Endodermal cell (in vitro differentiated cells): ENCODE results near the gene EFHD1. TPM values are rescaled to one million over a fixed set of nuclear protein-coding genes. Genes with fewer than 3 reads are reported as not detected.

Experiments used
- DNase-seq: peaks from one replicate; pipeline ENCODE4 v3.0.0-alpha.2; 2017
- H3K27ac ChIP-seq: 2 replicates; pipeline ENCODE4 v1.5.1; 2013; ENCODE audit warnings: mild to moderate bottlenecking, low read depth, low read length, moderate library complexity
- H3K27me3 ChIP-seq: 2 replicates; pipeline ENCODE4 v1.6.1; 2013; ENCODE audit warnings: mild to moderate bottlenecking, low read length, moderate library complexity; ENCODE audit not compliant: insufficient read depth, control insufficient read depth, poor library complexity, severe bottlenecking
- H3K36me3 ChIP-seq: 2 replicates; pipeline ENCODE4 v1.7.0; 2013; ENCODE audit warnings: mild to moderate bottlenecking, low read length, moderate library complexity; ENCODE audit not compliant: control insufficient read depth, insufficient read depth
- H3K4me1 ChIP-seq: one replicate; pipeline ENCODE4 v1.7.0; 2013; ENCODE audit warnings: low read length; ENCODE audit not compliant: control insufficient read depth, insufficient read depth
- H3K4me3 ChIP-seq: 2 replicates; pipeline ENCODE4 v1.5.1; 2013; ENCODE audit warnings: mild to moderate bottlenecking, low read length, moderate library complexity
- H3K9ac ChIP-seq: 2 replicates; pipeline ENCODE4 v1.6.1; 2013; ENCODE audit warnings: mild to moderate bottlenecking, low read length, moderate library complexity; ENCODE audit not compliant: poor library complexity, severe bottlenecking; ENCODE audit errors: extremely low read depth
- H3K9me3 ChIP-seq: 2 replicates; pipeline ENCODE4 v1.6.1; 2013; ENCODE audit warnings: mild to moderate bottlenecking, low read length, moderate library complexity; ENCODE audit not compliant: control insufficient read depth
- H3K27ac Mint-ChIP-seq: 2 replicates; pipeline ENCODE4 v1.8.0; 2020; ENCODE audit warnings: mixed read lengths
- H3K27me3 Mint-ChIP-seq: 2 replicates; pipeline ENCODE4 v1.8.0; 2021; ENCODE audit warnings: mild to moderate bottlenecking, mixed read lengths; ENCODE audit not compliant: insufficient read depth
- H3K36me3 Mint-ChIP-seq: 2 replicates; pipeline ENCODE4 v1.8.0; 2020; ENCODE audit warnings: low read depth, mixed read lengths
- H3K4me1 Mint-ChIP-seq: 2 replicates; pipeline ENCODE4 v1.8.0; 2020; ENCODE audit warnings: mixed read lengths
- H3K4me3 Mint-ChIP-seq: 2 replicates; pipeline ENCODE4 v1.8.0; 2020; ENCODE audit warnings: mild to moderate bottlenecking, moderate library complexity, mixed read lengths
- H3K9me3 Mint-ChIP-seq: 2 replicates; pipeline ENCODE4 v1.8.0; 2020; ENCODE audit warnings: mild to moderate bottlenecking, mixed read lengths
- WGBS, 2 experiments: methylation state at CpG; one replicate each; pipeline versions ENCODE4 v1.1.5 to v1.1.7; 2013; ENCODE audit warnings: missing lambda C conversion rate in 2 of 2, mixed read lengths in 1 of 2; ENCODE audit not compliant: insufficient coverage in 1 of 2, insufficient read length in 1 of 2; 5-methylcytosine and 5-hydroxymethylcytosine counted together
- total RNA-seq, 2 donors: library from RNA; stranded (reverse); fragmentation: NEBNext Ultra II Directional in 1 of 2; extraction: Animal tissue kit (Norgen Biotek cat#: 25700) in 1 of 2; gene quantifications; 2 replicates in 1 of 2; 3 replicates in 1 of 2; pipeline ENCODE4 v1.2.1, GENCODE V29; 2021
- TF ChIP-seq, protein P1 (sequence below): fragments of 200-600 bp; sonication (generic); conservative IDR thresholded peaks from 2 replicates; pipeline ENCODE4 v1.5.0; 2021; ENCODE audit warnings: antibody characterized with exemption, mild to moderate bottlenecking

Gene EFHD1
- total RNA-seq, 2 donors from 2014 or later = 6.8 to 12.5 TPM

- Histone ChIP-seq H3K36me3 (no peaks in the 10 kb centered on the region), H3K4me3 (no peak overlapping the region), H3K27ac (no peak overlapping the region), H3K9me3 (no peaks in the 10 kb centered on the region), H3K9ac (no peak overlapping the region), H3K27me3 (no peaks in the 10 kb centered on the region), H3K4me1 (no peaks in the 10 kb centered on the region)
- no peak overlapping the region for H3K27ac Mint-ChIP-seq
- no peak overlapping the region for H3K4me3 Mint-ChIP-seq
- no peak for DNase-seq
- H3K4me1 Mint-ChIP-seq = no peaks in the 10 kb centered on the region
- peaks cover 5% of the 10 kb centered on the region for H3K27me3 Mint-ChIP-seq
- 40 to 80% methylated on average over 1 to 7 of the region's 7 CpGs for WGBS, 2 experiments
- no peaks in the 10 kb centered on the region for H3K9me3 Mint-ChIP-seq
- TF ChIP-seq, protein P1, sequence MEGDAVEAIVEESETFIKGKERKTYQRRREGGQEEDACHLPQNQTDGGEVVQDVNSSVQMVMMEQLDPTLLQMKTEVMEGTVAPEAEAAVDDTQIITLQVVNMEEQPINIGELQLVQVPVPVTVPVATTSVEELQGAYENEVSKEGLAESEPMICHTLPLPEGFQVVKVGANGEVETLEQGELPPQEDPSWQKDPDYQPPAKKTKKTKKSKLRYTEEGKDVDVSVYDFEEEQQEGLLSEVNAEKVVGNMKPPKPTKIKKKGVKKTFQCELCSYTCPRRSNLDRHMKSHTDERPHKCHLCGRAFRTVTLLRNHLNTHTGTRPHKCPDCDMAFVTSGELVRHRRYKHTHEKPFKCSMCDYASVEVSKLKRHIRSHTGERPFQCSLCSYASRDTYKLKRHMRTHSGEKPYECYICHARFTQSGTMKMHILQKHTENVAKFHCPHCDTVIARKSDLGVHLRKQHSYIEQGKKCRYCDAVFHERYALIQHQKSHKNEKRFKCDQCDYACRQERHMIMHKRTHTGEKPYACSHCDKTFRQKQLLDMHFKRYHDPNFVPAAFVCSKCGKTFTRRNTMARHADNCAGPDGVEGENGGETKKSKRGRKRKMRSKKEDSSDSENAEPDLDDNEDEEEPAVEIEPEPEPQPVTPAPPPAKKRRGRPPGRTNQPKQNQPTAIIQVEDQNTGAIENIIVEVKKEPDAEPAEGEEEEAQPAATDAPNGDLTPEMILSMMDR = no peak
- no peaks in the 10 kb centered on the region for H3K36me3 Mint-ChIP-seq
Observed at GRCh38 chr2:232622563-232622962, 10.8 kb upstream of the EFHD1 start.

DNA sequence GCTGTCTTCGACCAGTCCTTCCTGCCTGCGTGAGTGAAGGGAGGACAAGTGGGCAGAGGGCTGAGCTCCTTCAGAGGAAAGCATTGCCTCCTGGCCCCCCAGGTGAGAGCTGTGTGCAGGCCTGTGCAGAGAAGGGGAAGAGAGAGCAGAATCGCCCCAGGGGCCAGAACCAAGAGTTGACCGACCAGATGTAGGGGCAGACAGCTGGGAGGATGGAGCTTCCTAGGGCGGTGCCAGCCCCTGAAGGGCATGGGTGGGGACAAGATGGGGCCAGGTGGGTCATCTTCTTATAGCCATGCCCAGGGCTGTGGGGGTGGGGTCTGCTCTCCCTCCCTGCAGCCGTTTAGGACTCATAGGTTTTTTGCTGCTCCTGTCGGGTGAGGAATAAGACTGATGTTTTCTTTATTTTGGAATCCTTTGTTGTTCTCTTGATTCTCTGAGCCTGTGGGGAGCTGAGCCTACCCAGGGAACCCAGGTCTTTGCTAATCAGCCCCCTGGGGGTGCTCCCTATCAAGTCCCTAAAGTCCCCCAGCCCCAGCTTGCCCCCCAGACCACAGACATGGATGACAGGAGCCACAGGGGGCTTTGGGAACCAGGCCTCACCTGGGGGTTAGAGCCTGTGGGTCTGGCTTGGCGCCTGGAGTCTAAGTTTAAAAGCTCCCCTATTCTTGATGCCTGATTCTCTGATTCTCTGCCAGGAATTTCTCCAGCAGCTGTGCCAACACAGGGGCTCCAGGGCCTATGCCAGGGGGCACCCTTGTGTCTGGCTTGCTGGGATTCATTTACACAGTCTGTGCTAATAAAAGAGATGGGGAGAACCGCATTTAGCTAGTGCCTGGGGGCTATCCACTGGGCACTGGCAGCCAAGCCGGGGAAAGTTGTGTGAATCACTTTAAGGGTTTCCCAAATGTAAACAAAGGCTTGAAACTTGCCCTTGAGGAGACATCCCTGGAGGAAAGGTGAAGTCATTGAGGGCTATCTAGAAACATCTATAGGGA lies 9.3 kb upstream of the EFHD1 start:
- 72 to 75% methylated on average over 7 to 10 of the region's 10 CpGs for WGBS, 2 experiments
- Histone ChIP-seq H3K4me3 (no peak overlapping the region), H3K4me1 (no peaks in the 10 kb centered on the region), H3K27ac (no peak overlapping the region), H3K9ac (no peak overlapping the region), H3K9me3 (no peaks in the 10 kb centered on the region), H3K27me3 (no peaks in the 10 kb centered on the region), H3K36me3 (no peaks in the 10 kb centered on the region)
- peaks cover 8% of the 10 kb centered on the region for H3K27me3 Mint-ChIP-seq
- H3K4me3 Mint-ChIP-seq = no peak overlapping the region
- TF ChIP-seq, protein P1 = no peak
- no peaks in the 10 kb centered on the region for H3K36me3 Mint-ChIP-seq
- no peaks in the 10 kb centered on the region for H3K9me3 Mint-ChIP-seq
- no peak for DNase-seq
- H3K27ac Mint-ChIP-seq = peak overlapping the region; percentile 4
- no peaks in the 10 kb centered on the region for H3K4me1 Mint-ChIP-seq

- Histone ChIP-seq H3K9me3 (no peaks in the 10 kb centered on the region), H3K27me3 (no peaks in the 10 kb centered on the region), H3K27ac (no peak overlapping the region), H3K4me3 (no peak overlapping the region), H3K9ac (no peak overlapping the region), H3K4me1 (no peaks in the 10 kb centered on the region), H3K36me3 (no peaks in the 10 kb centered on the region)
- no peak for DNase-seq
- Mint-ChIP-seq H3K4me3 (no peak overlapping the region), H3K4me1 (no peaks in the 10 kb centered on the region), H3K36me3 (no peaks in the 10 kb centered on the region), H3K27ac (no peak overlapping the region), H3K27me3 (peaks cover 23% of the 10 kb centered on the region), H3K9me3 (no peaks in the 10 kb centered on the region)
- TF ChIP-seq, protein P1 = no peak
- WGBS, 2 experiments = 86 to 93% methylated on average over 1 of the region's 1 CpG
Observed at GRCh38 chr2:232626584-232626983, 6.8 kb upstream of the EFHD1 start.
